Bronchial epithelial cell (primary cell): ENCODE results near the gene CPA2. TPM values are rescaled to one million over a fixed set of nuclear protein-coding genes. Genes with fewer than 3 reads are reported as not detected.
"Not testable (repeated sequence)": the region's sequence is repeated elsewhere in the genome, so short reads cannot be mapped to it uniquely, and the experiment has no call there.

Experiments
- DNase-seq: peaks from one replicate; pipeline ENCODE4 v3.0.0-alpha.2; 2010; ENCODE audit warnings: low read depth
- FAIRE-seq: peaks from 2 replicates; lab custom pipeline; 2011; peaks lifted over from hg19 to GRCh38; lab: Jason Lieb, UNC
- H3K27me3 ChIP-seq: 2 replicates; pipeline ENCODE4 v1.5.1; 2011; ENCODE audit warnings: low read length; ENCODE audit not compliant: control insufficient read depth, insufficient read depth
- H3K36me3 ChIP-seq: 2 replicates; pipeline ENCODE4 v1.5.1; 2011; ENCODE audit warnings: low read length; ENCODE audit not compliant: control insufficient read depth, insufficient read depth
- H3K4me3 ChIP-seq: 2 replicates; pipeline ENCODE4 v1.5.1; 2011; ENCODE audit warnings: mild to moderate bottlenecking, low read depth, low read length, control low read depth
- total RNA-seq: library from RNA; depleted of rRNA; stranded (reverse); fragments of >200 nt; gene quantifications from 2 replicates; pipeline ENCODE4 v1.2.1, GENCODE V29; 2014
- TF ChIP-seq, protein P1 (sequence below): IDR thresholded peaks from 2 replicates; pipeline ENCODE4 v1.5.1; 2011; ENCODE audit warnings: mild to moderate bottlenecking, moderate library complexity, low read length, control low read depth, inconsistent platforms; ENCODE audit not compliant: insufficient read depth, severe bottlenecking

Gene CPA2
- total RNA-seq, 1 donor from 2014 or later = not detected

DNA sequence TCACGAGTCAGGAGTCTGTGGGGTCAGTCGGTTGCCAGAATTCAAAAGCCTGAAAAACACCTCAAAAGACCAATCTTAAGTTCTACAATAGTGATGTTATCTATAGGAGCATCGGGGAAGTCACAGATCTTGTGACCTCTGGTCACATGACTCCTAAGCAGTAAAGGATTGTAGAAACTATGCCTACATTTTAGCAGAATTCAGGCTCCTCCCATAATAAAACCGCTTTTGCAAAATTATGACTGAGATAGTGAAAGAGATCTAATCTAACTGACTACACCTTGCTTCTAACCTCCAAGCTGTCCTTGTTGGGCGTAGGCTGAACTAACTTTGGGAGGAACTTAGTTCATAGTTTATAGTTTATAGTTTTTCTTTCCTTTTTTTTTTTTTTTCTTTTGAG, 42.5 kb upstream of the CPA2 start:
- Histone ChIP-seq H3K27me3 (no peaks in the 10 kb centered on the region), H3K4me3 (no peak overlapping the region), H3K36me3 (no peaks in the 10 kb centered on the region)
- TF ChIP-seq, protein P1, sequence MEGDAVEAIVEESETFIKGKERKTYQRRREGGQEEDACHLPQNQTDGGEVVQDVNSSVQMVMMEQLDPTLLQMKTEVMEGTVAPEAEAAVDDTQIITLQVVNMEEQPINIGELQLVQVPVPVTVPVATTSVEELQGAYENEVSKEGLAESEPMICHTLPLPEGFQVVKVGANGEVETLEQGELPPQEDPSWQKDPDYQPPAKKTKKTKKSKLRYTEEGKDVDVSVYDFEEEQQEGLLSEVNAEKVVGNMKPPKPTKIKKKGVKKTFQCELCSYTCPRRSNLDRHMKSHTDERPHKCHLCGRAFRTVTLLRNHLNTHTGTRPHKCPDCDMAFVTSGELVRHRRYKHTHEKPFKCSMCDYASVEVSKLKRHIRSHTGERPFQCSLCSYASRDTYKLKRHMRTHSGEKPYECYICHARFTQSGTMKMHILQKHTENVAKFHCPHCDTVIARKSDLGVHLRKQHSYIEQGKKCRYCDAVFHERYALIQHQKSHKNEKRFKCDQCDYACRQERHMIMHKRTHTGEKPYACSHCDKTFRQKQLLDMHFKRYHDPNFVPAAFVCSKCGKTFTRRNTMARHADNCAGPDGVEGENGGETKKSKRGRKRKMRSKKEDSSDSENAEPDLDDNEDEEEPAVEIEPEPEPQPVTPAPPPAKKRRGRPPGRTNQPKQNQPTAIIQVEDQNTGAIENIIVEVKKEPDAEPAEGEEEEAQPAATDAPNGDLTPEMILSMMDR = no peak
- DNase-seq (no peak), FAIRE-seq (no peak)

- not testable (repeated sequence) for H3K36me3 ChIP-seq, H3K27me3 ChIP-seq, FAIRE-seq, H3K4me3 ChIP-seq
- peak; percentile 38 for DNase-seq
Measured at GRCh38 chr7:130224923-130225322, 41.7 kb upstream of the CPA2 start.

DNA sequence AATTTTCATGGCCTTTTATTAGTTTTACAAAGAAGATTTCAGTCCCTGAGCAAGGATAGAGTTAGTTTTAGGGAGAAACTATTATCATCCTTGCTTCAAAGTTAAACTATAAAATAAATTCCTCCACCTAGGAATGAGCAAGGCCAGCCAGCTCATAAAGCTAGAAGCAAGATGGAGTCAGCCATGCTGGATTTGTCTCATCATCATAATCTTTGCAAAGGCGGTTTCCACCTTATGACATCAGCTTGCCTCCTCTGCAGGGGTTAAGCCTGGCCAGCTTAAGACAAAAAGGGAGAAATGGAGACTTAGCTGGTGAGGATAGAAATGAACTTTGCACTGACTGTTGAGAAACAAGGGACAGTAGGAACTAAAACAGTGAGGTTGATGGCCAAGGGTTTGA, 40.3 kb upstream of the CPA2 start:
- FAIRE-seq (no peak), DNase-seq (no peak)
- no peak overlapping the region for H3K4me3 ChIP-seq
- H3K27me3 ChIP-seq = no peaks in the 10 kb centered on the region
- no peaks in the 10 kb centered on the region for H3K36me3 ChIP-seq
- TF ChIP-seq, protein P1 = no peak

- no peak overlapping the region for H3K4me3 ChIP-seq
- TF ChIP-seq, protein P1 = no peak
- FAIRE-seq = no peak
- DNase-seq = no peak
- no peaks in the 10 kb centered on the region for H3K36me3 ChIP-seq
- no peaks in the 10 kb centered on the region for H3K27me3 ChIP-seq
Measured at GRCh38 chr7:130227883-130228575, 38.6 kb upstream of the CPA2 start.

DNA sequence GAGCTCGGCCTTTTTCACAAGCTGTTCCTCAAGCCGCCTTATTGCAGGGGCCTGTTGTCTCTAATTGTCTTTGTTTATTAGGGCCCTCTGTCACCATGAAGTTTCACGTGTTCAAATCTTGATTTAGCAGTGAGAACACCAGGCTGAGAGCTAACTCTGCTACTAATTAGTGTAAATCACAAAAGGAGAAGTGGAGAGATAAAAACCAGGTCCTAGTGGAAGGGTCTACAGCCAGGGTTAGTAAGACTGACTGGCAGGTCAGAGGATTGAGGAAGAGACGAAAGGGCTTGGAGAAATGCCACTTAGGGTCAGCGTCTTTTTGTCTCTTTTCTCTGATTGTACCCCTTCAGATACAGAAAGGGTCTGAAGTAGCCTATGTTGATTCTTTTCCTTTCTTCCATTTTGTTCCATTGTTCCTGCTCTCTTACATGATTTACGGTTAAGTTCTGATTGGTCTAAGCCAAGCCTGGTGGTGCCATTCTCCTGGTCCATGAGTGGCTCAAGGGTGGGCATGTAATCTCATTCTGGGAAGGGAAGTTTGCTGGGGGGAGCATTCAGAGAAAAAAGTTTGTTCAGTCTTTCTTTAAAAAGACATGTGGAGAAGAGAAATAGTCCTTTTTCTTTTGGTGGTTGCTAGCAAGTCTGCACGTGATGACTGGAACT, 37.7 kb upstream of the CPA2 start:
- TF ChIP-seq, protein P1 = no peak
- Histone ChIP-seq H3K27me3 (no peaks in the 10 kb centered on the region), H3K36me3 (no peaks in the 10 kb centered on the region), H3K4me3 (no peak overlapping the region)
- FAIRE-seq (no peak), DNase-seq (no peak)

DNA sequence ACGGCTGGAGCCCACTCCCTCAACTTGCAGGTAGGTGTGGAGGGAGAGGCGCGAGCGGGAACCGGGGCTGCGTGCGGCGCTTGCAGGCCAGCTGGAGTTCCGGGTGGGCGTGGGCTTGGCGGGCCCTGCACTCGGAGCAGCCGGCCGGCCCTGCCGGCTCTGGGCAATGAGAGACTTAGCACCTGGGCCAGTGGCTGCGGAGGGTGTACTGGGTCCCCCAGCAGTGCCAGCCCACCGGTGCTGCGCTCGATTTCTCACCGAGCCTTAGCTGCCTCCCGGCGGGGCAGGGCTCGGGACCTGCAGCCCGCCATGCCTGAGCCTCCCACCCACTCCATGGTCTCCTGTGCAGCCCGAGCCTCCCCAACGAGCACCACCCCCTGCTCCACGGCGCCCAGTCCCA, 36.7 kb upstream of the CPA2 start:
- H3K36me3 ChIP-seq, H3K27me3 ChIP-seq, FAIRE-seq, DNase-seq, H3K4me3 ChIP-seq: not testable (repeated sequence)

- DNase-seq = no peak
- Histone ChIP-seq H3K27me3 (no peaks in the 10 kb centered on the region), H3K36me3 (no peaks in the 10 kb centered on the region), H3K4me3 (no peak overlapping the region)
- TF ChIP-seq, protein P1 = no peak
- FAIRE-seq = no peak
Measured at GRCh38 chr7:130231792-130232191, 34.9 kb upstream of the CPA2 start.
